Measurements from ENCODE around the gene SMIM32. TPM values are rescaled to one million over a fixed set of nuclear protein-coding genes. Genes with fewer than 3 reads are reported as not detected.

SMIM32 gene
- total RNA-seq, 4 donors from 2014 or later: not detected

DNA sequence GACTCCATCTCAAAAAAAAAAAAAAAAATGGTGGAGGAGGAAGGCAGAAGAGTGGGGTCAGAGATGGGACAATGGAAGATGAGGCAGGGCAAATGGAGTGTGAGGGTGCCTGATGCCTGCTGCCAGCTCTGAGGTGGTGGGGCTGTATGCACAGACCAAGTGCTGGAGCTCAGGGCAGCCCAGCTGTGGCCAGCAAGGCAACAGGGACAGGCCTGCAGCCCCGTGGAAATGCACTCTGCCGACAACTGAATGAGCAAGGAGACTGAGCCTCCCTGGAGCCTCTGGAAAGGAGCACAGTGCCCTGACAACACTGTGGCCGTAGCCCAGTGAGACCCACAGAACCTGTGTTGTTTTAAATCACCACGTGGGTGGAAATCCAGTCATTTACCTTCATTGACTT is 22.9 kb upstream of the SMIM32 start:
- H3K27me3 ChIP-seq: peaks cover 22% of the 10 kb centered on the region
- peaks cover 0 to 16% (median 0%) of the 10 kb centered on the region in 3 donors for H3K9me3 ChIP-seq
- 83 to 100% methylated on average over 3 to 4 of the region's 4 CpGs for WGBS, 2 donors (ENCODE audit: low coverage in 1 of 2)
- no peak for ATAC-seq
- H3K4me1 ChIP-seq: no peaks in the 10 kb centered on the region
- H3K36me3 ChIP-seq: no peaks in the 10 kb centered on the region
- TF ChIP-seq, protein P1, sequence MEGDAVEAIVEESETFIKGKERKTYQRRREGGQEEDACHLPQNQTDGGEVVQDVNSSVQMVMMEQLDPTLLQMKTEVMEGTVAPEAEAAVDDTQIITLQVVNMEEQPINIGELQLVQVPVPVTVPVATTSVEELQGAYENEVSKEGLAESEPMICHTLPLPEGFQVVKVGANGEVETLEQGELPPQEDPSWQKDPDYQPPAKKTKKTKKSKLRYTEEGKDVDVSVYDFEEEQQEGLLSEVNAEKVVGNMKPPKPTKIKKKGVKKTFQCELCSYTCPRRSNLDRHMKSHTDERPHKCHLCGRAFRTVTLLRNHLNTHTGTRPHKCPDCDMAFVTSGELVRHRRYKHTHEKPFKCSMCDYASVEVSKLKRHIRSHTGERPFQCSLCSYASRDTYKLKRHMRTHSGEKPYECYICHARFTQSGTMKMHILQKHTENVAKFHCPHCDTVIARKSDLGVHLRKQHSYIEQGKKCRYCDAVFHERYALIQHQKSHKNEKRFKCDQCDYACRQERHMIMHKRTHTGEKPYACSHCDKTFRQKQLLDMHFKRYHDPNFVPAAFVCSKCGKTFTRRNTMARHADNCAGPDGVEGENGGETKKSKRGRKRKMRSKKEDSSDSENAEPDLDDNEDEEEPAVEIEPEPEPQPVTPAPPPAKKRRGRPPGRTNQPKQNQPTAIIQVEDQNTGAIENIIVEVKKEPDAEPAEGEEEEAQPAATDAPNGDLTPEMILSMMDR (IDR thresholded peaks at IDR 0.05): no peak
- no peak for TF ChIP-seq POLR2AphosphoS5 (IDR thresholded peaks at IDR 0.05)
- TF ChIP-seq POLR2A (IDR thresholded peaks at IDR 0.05): no peak
- TF ChIP-seq EP300 (IDR thresholded peaks at IDR 0.05): no peak
- H3K27ac ChIP-seq: no peak overlapping the region
- no peak overlapping the region for H3K4me3 ChIP-seq

DNA sequence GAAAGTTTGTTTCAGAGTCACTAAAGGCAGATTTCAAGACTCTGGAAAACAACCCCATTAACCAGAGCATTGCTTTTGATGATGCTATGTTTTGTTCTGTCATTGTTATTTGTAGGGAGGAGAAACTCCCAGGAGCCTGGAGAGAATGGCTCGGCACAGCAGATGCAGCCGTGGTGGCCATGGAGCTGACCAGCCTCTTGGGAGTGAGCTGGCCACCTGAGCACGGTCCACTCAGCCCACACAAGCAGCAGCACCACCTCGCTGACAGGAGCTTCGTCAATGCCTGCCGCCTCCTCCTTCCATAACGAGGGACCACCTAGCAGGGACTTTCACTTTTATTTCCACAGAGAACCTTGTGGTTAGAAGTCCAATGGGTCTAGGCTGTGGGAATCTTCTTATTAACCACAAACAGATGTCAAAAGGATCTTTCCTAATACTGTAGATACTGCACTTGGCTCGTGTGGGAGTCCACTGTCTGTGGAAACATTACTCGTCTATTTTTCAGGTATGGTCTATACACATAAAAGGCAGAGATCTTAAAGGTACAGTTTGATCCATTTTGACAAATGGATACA is 21.0 kb upstream of the SMIM32 start:
- 69 to 80% methylated on average over 6 to 7 of the region's 9 CpGs for WGBS, 2 donors (ENCODE audit: low coverage in 1 of 2)
- peaks cover 22% of the 10 kb centered on the region for H3K27me3 ChIP-seq
- H3K4me3 ChIP-seq: no peak overlapping the region
- H3K4me1 ChIP-seq: no peaks in the 10 kb centered on the region
- no peaks in the 10 kb centered on the region for H3K36me3 ChIP-seq
- H3K9me3 ChIP-seq: no peaks in the 10 kb centered on the region
- TF ChIP-seq EP300 (IDR thresholded peaks at IDR 0.05) (no peak), POLR2A (IDR thresholded peaks at IDR 0.05) (no peak), POLR2AphosphoS5 (IDR thresholded peaks at IDR 0.05) (no peak)
- TF ChIP-seq, protein P1 (IDR thresholded peaks at IDR 0.05): no peak
- no peak overlapping the region for H3K27ac ChIP-seq
- ATAC-seq: no peak

DNA sequence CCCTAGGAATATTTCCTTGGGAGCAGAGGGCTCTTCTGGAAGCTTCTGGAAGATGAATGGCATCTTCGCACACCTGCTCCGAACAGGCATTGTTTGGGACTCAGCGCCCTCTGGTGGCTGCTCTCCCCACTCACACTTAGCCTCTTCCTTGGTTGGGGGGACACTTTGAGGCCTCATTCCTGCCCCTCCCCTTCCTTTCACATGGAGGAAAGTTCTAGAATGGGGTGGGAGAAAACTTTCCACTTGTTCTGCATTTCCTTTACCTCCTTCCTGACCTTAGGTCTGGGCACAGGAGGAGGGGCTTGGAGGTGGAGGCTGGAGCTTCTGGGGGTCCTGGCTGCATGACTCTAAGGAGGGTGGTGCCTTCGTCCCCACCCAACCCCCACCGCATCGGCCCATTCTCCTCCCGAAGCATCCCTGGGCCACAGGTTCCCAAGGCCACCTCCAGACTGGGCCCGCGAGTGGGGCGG is 19.3 kb upstream of the SMIM32 start:
- ATAC-seq: no peak
- H3K4me1 ChIP-seq: no peaks in the 10 kb centered on the region
- WGBS, 2 donors (ENCODE audit: low coverage in 1 of 2): 46 to 48% methylated on average over 8 to 10 of the region's 10 CpGs
- no peak overlapping the region for H3K4me3 ChIP-seq
- no peak overlapping the region for H3K27ac ChIP-seq
- TF ChIP-seq POLR2AphosphoS5 (IDR thresholded peaks at IDR 0.05): no peak
- TF ChIP-seq, protein P1 (IDR thresholded peaks at IDR 0.05): peak; percentile 82 to 86 (median 83)
- peaks cover 22% of the 10 kb centered on the region for H3K27me3 ChIP-seq
- H3K9me3 ChIP-seq: no peaks in the 10 kb centered on the region
- H3K36me3 ChIP-seq: no peaks in the 10 kb centered on the region

DNA sequence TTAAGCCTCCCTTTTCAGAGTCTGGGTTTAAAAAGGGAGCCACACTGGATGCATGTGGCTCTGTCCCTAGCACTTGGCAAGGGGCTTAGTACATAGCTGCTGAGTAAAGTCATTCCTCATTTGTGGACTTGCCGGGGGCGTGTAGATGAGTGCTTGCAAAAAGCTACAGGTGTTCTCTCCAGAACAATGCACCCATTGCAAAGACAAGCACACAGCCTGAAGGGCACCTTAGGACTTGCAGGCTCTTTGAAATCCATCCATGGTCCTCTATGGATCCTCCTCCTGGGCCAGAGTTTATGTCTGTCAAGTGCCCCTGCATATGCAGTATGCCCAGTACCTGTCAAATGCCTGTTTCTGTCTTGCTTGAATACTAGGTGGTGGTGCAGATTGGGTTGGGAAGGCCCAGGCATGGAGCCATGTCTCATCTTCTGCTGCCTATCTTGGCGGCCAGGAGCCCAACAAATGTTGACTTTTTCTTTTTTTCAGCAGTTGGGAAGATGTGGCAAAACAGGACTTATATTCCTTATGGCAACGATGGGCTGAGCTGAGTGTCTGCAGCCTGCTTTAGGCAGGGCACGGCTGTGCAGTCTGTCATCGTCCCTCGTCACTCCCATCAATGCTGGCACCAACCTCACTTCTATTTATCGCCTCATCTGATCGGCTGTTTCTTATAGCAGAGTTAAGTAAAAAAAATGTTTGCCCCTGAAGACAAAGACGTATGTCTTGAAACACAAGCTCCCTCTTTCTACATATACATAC is 18.5 kb upstream of the SMIM32 start:
- 68 to 74% methylated on average over 7 to 8 of the region's 10 CpGs for WGBS, 2 donors (ENCODE audit: low coverage in 1 of 2)
- TF ChIP-seq, protein P1 (IDR thresholded peaks at IDR 0.05): no peak
- Histone ChIP-seq H3K4me3 (no peak overlapping the region), H3K36me3 (no peaks in the 10 kb centered on the region), H3K9me3 (no peaks in the 10 kb centered on the region), H3K4me1 (no peaks in the 10 kb centered on the region), H3K27ac (no peak overlapping the region), H3K27me3 (peaks cover 22% of the 10 kb centered on the region)
- ATAC-seq: no peak

- H3K27me3 ChIP-seq: peaks cover 22% of the 10 kb centered on the region
- no peaks in the 10 kb centered on the region for H3K36me3 ChIP-seq
- no peaks in the 10 kb centered on the region for H3K4me1 ChIP-seq
- WGBS, 2 donors (ENCODE audit: low coverage in 1 of 2): 100% methylated on average over 1 of the region's 4 CpGs; no CpG with 5 or more reads in 1 of the 2 donors
- H3K27ac ChIP-seq: no peak overlapping the region
- TF ChIP-seq EP300 (IDR thresholded peaks at IDR 0.05) (no peak), POLR2A (IDR thresholded peaks at IDR 0.05) (no peak), POLR2AphosphoS5 (IDR thresholded peaks at IDR 0.05) (no peak)
- TF ChIP-seq, protein P1 (IDR thresholded peaks at IDR 0.05): no peak
- ATAC-seq: no peak
- peaks cover 0 to 7% (median 0%) of the 10 kb centered on the region in 3 donors for H3K9me3 ChIP-seq
- no peak overlapping the region for H3K4me3 ChIP-seq
Observed at GRCh38 chr5:136210259-136210658, 17.3 kb upstream of the SMIM32 start.
